Progenitor cell of endocrine pancreas (in vitro differentiated cells): ENCODE data around the gene PCGF5. TPM values are rescaled to one million over a fixed set of nuclear protein-coding genes. Genes with fewer than 3 reads are reported as not detected.
"Not testable (repeated sequence)": the region's sequence is repeated elsewhere in the genome, so short reads cannot be mapped to it uniquely, and the experiment has no call there.

ENCODE experiments used
- DNase-seq: peaks from one replicate; pipeline ENCODE4 v3.0.0; 2021; ENCODE audit warnings: low spot score; ENCODE audit not compliant: unreplicated experiment
- H3K27ac Mint-ChIP-seq: 2 replicates; pipeline ENCODE4 v1.8.0; 2021; ENCODE audit warnings: mild to moderate bottlenecking, moderate library complexity, mixed read lengths
- H3K27me3 Mint-ChIP-seq: 2 replicates; pipeline ENCODE4 v1.8.0; 2021; ENCODE audit warnings: mixed read lengths
- H3K36me3 Mint-ChIP-seq: 2 replicates; pipeline ENCODE4 v1.8.0; 2022; ENCODE audit warnings: mixed read lengths; ENCODE audit not compliant: insufficient read depth
- H3K4me1 Mint-ChIP-seq: 2 replicates; pipeline ENCODE4 v1.8.0; 2021; ENCODE audit warnings: low read depth, mixed read lengths
- H3K4me3 Mint-ChIP-seq: 2 replicates; pipeline ENCODE4 v1.8.0; 2021; ENCODE audit warnings: low read depth, mild to moderate bottlenecking, moderate library complexity, mixed read lengths
- H3K9me3 Mint-ChIP-seq: 2 replicates; pipeline ENCODE4 v1.8.0; 2021; ENCODE audit warnings: low read depth, mixed read lengths
- CTCF ChIP-seq: fragments of 200-600 bp; sonication (generic); IDR thresholded peaks from one replicate; pipeline ENCODE4 v1.5.0; 2021; ENCODE audit warnings: antibody characterized with exemption, mild to moderate bottlenecking; ENCODE audit not compliant: unreplicated experiment
- total RNA-seq: library from RNA; stranded (reverse); gene quantifications from 2 replicates; pipeline ENCODE4 v1.2.1, GENCODE V29; 2021

PCGF5 gene
- total RNA-seq, 1 donor from 2014 or later: 19.2 TPM

GRCh38 chr10:91316486-91316885 is 96.0 kb downstream of the PCGF5 start:
- Mint-ChIP-seq H3K27ac (no peak overlapping the region), H3K9me3 (no peaks in the 10 kb centered on the region), H3K36me3 (no peaks in the 10 kb centered on the region), H3K4me1 (no peaks in the 10 kb centered on the region), H3K4me3 (no peak overlapping the region), H3K27me3 (no peaks in the 10 kb centered on the region)
- no peak for DNase-seq
- TF ChIP-seq CTCF: no peak

GRCh38 chr10:91317541-91317940 is 97.1 kb downstream of the PCGF5 start:
- H3K4me1 Mint-ChIP-seq: no peaks in the 10 kb centered on the region
- H3K9me3 Mint-ChIP-seq: no peaks in the 10 kb centered on the region
- H3K36me3 Mint-ChIP-seq: no peaks in the 10 kb centered on the region
- no peak for TF ChIP-seq CTCF
- no peaks in the 10 kb centered on the region for H3K27me3 Mint-ChIP-seq
- DNase-seq: no peak
- H3K4me3 Mint-ChIP-seq: no peak overlapping the region
- H3K27ac Mint-ChIP-seq: no peak overlapping the region

- TF ChIP-seq CTCF: no peak
- H3K4me3 Mint-ChIP-seq: no peak overlapping the region
- no peak for DNase-seq
These were observed 98.9 kb downstream of the PCGF5 start for GRCh38 chr10:91319336-91319735.

GRCh38 chr10:91323293-91323905 is 102.9 kb downstream of the PCGF5 start:
- not testable (repeated sequence) for H3K4me1 Mint-ChIP-seq, DNase-seq, H3K27me3 Mint-ChIP-seq, H3K9me3 Mint-ChIP-seq, H3K36me3 Mint-ChIP-seq, H3K4me3 Mint-ChIP-seq, H3K27ac Mint-ChIP-seq

More at GRCh38 chr10:91319336-91319735, 98.9 kb downstream of the PCGF5 start:
- Mint-ChIP-seq H3K36me3 (no peaks in the 10 kb centered on the region), H3K27ac (no peak overlapping the region), H3K27me3 (no peaks in the 10 kb centered on the region), H3K9me3 (peaks cover under 1% of the 10 kb centered on the region), H3K4me1 (no peaks in the 10 kb centered on the region)

- TF ChIP-seq CTCF: no peak
- DNase-seq: no peak
- Mint-ChIP-seq H3K9me3 (peaks cover 19% of the 10 kb centered on the region), H3K27ac (no peak overlapping the region), H3K4me1 (no peaks in the 10 kb centered on the region), H3K36me3 (no peaks in the 10 kb centered on the region), H3K4me3 (no peak overlapping the region), H3K27me3 (peaks cover 3% of the 10 kb centered on the region)
These were observed 108.0 kb downstream of the PCGF5 start for GRCh38 chr10:91328320-91328984.

Other genes starting within 250 kb of the PCGF5 start
- 28.6 and 33.1 TPM in 2 replicates for gene HECTD2, start 189.7 kb downstream of the PCGF5 start, total RNA-seq